ENCODE data around the gene AKAP13.

The AKAP13 gene

DNA sequence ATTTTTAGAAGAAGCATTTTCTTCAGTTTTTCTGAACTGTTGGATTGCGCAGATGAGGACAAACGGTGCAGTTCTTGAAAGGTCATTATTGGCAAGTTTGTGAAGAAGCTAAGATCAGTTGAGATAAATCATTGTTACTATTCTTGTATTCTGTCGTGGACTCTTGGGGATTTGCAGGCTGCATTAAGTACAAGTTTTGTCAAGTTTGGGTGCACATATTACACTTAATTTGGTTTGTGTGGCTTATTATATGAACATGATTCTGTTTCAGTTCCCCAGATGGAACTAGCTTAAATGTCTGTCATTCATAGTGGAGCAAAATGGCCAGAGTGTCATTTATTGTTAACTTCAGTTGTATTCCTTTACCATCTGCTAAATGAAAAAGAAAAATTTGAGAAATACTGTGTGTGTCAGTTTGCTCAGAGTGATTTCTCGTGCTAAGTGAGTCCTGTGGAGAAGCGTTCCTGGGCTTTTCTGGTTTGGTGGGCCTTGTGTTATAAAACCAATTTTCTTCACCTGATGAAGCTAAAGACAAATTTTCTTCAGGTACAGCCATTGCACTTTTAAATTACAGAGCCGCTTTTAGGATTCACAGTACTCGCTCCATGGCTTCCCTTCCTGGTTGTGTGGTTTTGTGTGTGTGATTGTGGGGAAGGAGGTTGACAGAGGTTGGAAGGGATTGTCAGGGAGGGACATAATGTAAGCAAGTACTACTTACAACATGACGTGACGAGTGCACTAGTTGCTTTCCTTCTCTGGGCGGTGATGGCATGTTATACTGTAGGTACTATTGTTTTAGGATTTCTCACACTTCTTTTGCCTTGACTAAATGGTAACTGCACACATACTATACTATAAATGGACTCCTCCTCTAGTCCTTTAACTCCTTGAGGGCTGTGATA is 1.7 kb downstream of the AKAP13 start:
- ChIA-PET POLR2A (interaction anchor here (1.2 kb wide), 1 partner anchor 23 kb away, joined by 5 read pairs; no protein-coding TSS in a partner anchor), CTCF (interaction anchor here (1.5 to 2.9 kb wide), 4 partner anchors 18 to 105 kb away, joined by 4 to 10 read pairs (median 6); no protein-coding TSS in a partner anchor)
- H3K4me3 ChIP-seq (ENCODE audit: low read depth, low read length), result peak overlapping the region; percentile 73
- DNase-seq (ENCODE audit: low read depth, low spot score), result no peak
- TF ChIP-seq, protein P1, sequence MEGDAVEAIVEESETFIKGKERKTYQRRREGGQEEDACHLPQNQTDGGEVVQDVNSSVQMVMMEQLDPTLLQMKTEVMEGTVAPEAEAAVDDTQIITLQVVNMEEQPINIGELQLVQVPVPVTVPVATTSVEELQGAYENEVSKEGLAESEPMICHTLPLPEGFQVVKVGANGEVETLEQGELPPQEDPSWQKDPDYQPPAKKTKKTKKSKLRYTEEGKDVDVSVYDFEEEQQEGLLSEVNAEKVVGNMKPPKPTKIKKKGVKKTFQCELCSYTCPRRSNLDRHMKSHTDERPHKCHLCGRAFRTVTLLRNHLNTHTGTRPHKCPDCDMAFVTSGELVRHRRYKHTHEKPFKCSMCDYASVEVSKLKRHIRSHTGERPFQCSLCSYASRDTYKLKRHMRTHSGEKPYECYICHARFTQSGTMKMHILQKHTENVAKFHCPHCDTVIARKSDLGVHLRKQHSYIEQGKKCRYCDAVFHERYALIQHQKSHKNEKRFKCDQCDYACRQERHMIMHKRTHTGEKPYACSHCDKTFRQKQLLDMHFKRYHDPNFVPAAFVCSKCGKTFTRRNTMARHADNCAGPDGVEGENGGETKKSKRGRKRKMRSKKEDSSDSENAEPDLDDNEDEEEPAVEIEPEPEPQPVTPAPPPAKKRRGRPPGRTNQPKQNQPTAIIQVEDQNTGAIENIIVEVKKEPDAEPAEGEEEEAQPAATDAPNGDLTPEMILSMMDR (IDR thresholded peaks at IDR 0.05; ENCODE audit: insufficient read depth, low read length, missing control alignments), result no peak

DNA sequence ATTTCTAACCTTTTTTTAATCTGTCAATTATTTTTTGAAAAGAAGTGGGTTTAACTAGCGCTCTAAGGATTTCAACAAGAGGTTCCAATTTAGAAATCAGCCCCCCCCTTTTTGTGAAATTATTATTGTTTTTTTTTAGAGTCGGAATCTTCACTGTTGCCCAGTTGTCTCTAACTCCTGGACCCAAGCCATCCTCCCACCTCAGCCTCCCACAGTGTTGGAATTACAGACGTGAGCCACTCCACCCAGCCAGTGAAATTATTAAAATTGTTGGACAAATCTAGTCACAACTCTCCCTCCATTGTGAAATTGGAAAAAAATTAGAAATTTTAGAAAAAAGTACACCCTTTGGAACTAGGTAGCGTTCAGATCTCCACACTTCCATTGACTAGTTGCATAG is 2.5 kb downstream of the AKAP13 start:
- CTCF ChIA-PET, result interaction anchor here (1.8 to 2.9 kb wide), 4 partner anchors 17 to 123 kb away, joined by 4 to 10 read pairs (median 6); no protein-coding TSS in a partner anchor
- POLR2A ChIA-PET, result interaction anchor here (1.2 kb wide), 1 partner anchor 22 kb away, joined by 5 read pairs; no protein-coding TSS in a partner anchor
- TF ChIP-seq, protein P1 (IDR thresholded peaks at IDR 0.05; ENCODE audit: insufficient read depth, low read length, missing control alignments), result no peak
- DNase-seq (ENCODE audit: low read depth, low spot score), result no peak
- no peak overlapping the region for H3K4me3 ChIP-seq (ENCODE audit: low read depth, low read length)

DNA sequence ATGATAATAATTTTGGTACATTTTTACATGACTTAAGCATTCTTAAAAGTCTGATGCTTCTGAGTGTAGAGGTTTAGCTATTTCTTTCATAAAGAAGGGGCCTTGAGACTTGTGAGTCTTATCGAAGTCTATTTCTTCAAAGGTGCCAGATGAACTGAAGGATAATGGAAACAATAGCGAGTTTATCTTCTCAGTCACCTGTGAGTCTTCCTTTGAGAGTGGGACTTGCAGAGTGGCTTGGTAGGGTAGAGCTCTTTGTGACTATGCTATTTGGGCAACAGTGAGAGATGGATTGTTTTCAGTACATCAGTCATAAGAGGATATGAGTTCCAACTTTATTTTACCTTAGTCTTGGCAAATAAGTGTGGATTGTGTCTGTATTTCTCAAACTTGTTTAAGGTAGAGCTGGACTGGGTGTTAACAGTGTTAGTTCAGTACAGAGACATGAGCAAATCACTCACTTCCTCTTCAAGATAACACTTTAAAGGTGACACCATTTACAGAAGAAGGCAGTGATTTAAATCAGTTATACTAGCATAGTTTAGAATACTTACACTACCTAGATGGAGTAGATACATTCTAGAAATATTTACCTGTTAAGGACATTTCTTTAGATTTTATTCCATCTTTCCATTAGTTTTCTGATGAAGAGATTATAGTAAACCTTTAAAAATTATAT is 3.2 kb downstream of the AKAP13 start:
- ChIA-PET POLR2A (interaction anchor here (1.2 kb wide), 1 partner anchor 21 kb away, joined by 5 read pairs; no protein-coding TSS in a partner anchor), CTCF (interaction anchor here (1.8 to 2.9 kb wide), 4 partner anchors 17 to 122 kb away, joined by 4 to 10 read pairs (median 6); no protein-coding TSS in a partner anchor)
- TF ChIP-seq, protein P1 (IDR thresholded peaks at IDR 0.05; ENCODE audit: insufficient read depth, low read length, missing control alignments), result no peak
- no peak overlapping the region for H3K4me3 ChIP-seq (ENCODE audit: low read depth, low read length)
- DNase-seq (ENCODE audit: low read depth, low spot score), result no peak

DNA sequence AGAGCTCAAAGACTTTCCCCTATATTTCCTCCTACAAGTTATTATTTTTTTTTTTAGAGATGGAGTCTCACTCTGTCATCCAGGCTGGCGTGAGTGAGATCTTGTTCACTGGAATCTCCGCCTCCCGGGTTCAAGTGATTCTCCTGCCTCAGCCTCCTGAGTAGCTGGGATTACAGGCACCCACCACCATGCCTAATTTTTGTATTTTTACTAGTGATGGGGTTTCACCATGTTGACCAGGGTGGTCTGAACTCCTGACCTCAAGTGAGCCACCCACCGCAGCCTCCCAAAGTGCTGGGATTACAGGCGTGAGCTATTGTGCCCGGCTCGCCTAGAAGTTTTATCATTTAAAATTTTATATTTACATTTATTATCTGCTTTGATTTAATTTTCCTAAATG is 5.9 kb downstream of the AKAP13 start:
- no peak overlapping the region for H3K4me3 ChIP-seq (ENCODE audit: low read depth, low read length)
- TF ChIP-seq, protein P1 (IDR thresholded peaks at IDR 0.05; ENCODE audit: insufficient read depth, low read length, missing control alignments), result no peak
- ChIA-PET POLR2A (no interaction called here), CTCF (interaction anchor here (0.6 to 0.9 kb wide), 2 partner anchors 17 to 99 kb away, joined by 3 read pairs; no protein-coding TSS in a partner anchor)
- DNase-seq (ENCODE audit: low read depth, low spot score), result no peak

DNA sequence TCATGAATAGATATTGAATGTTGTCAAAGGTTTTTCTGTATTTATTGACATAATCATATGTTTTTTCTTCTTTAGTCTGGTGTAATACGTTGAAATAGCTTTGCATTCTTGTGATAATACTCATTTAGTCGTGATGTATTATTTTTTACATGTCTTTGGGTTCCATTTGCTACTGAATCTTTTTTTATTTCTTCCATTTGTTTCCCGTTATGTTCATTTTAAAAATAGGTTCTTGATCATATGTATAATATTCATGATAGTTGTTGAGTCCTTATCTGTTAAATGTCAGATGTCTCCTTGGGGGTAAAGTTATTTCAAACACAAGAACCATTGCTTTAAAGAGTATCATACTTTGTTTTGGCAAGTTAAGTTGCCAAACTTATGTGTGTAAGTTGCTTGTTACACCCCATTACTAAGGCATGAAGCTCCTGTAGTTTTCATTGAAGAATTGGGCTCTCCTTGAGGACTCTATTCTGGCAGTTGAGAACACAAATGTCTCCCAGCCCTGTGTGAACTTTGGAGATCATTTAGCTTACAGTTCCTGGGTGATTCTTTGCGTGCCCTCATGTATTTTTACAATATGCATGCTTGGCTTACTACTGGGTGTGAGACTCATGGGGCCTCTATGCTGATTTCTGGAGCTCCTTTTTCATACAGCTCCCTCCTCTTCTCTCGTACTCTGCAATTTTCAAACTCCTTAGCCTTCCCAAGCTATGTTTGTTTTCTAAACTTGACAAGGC is 8.3 kb downstream of the AKAP13 start:
- CTCF ChIA-PET, result interaction anchor here (0.9 to 1.8 kb wide), 5 partner anchors 8 to 117 kb away, joined by 3 to 9 read pairs (median 4); partner anchors contain the start of gene AKAP13
- no peak overlapping the region for H3K4me3 ChIP-seq (ENCODE audit: low read depth, low read length)
- DNase-seq (ENCODE audit: low read depth, low spot score), result no peak
- POLR2A ChIA-PET, result no interaction called here
- TF ChIP-seq, protein P1 (IDR thresholded peaks at IDR 0.05; ENCODE audit: insufficient read depth, low read length, missing control alignments), result no peak
